ENCODE results near the gene PRKACA. TPM values are rescaled to one million over a fixed set of nuclear protein-coding genes. Genes with fewer than 3 reads are reported as not detected.
A peak's percentile ranks its signal among the peaks of the same experiment; 100 is the strongest.

Gene PRKACA
- 10 to 100 TPM; 25.3 to 42.9 (median 35.5) TPM for total RNA-seq
- 10 to 100 TPM; 27.5 to 28.2 TPM for polyA plus RNA-seq

- Histone ChIP-seq H3K9me3 (no peaks in the 10 kb centered on the region), H3K4me1 (peaks cover 21 to 42% (median 23%) of the 10 kb centered on the region in 3 donors), H3K27ac (peak within 1 kb of the TSS; percentile 89 to 97 (median 95)), H3K27me3 (no peaks in the 10 kb centered on the region), H3K4me3 (peak within 1 kb of the TSS; percentile 79 to 92 (median 86)), H3K36me3 (no peaks in the 10 kb centered on the region)
- DNase-seq = peak; percentile 98 to 100 (median 99)
- intact Hi-C loops (cut with DNase I) = no loop called here
- no peak for TF ChIP-seq CTCF (IDR thresholded peaks at IDR 0.05)
- ATAC-seq = peak; percentile 91 to 94 (median 91)
- WGBS, 2 donors = 1% methylated on average over 36 to 67 of the region's 67 CpGs
- FAIRE-seq = no peak
Observed at GRCh38 chr19:14117668-14118164, at the start of gene PRKACA. PRKACA (minus strand) TSS chr19:14117762; CDS start chr19:14117547, 215 bp downstream.

GRCh38 chr19:14166999-14167575, 49.5 kb upstream of the PRKACA start:
- no peak overlapping the region for H3K27ac ChIP-seq
- 85 to 86% methylated on average over 8 to 12 of the region's 12 CpGs for WGBS, 2 donors
- intact Hi-C loops (cut with DNase I) = no loop called here
- H3K4me1 ChIP-seq = no peaks in the 10 kb centered on the region
- H3K4me3 ChIP-seq = no peak overlapping the region
- TF ChIP-seq CTCF (IDR thresholded peaks at IDR 0.05) = no peak
- H3K36me3 ChIP-seq = peaks cover 0 to 4% (median 0%) of the 10 kb centered on the region in 3 donors
- H3K9me3 ChIP-seq = no peaks in the 10 kb centered on the region
- no peaks in the 10 kb centered on the region for H3K27me3 ChIP-seq
- ATAC-seq = no peak
- DNase-seq = no peak
- FAIRE-seq = no peak

GRCh38 chr19:14165990-14166830, 48.6 kb upstream of the PRKACA start:
- H3K9me3 ChIP-seq = no peaks in the 10 kb centered on the region
- intact Hi-C loops (cut with DNase I) = no loop called here
- H3K27me3 ChIP-seq = no peaks in the 10 kb centered on the region
- H3K4me1 ChIP-seq = no peaks in the 10 kb centered on the region
- no peak for TF ChIP-seq CTCF (IDR thresholded peaks at IDR 0.05)
- DNase-seq (no peak), ATAC-seq (no peak), FAIRE-seq (no peak)
- no peak overlapping the region for H3K4me3 ChIP-seq
- H3K27ac ChIP-seq = no peak overlapping the region
- WGBS, 2 donors = 84 to 85% methylated on average over 18 to 20 of the region's 20 CpGs
- peaks cover 0 to 4% (median 0%) of the 10 kb centered on the region in 3 donors for H3K36me3 ChIP-seq

- DNase-seq (peak in 1 of 6 donors; percentile 73), ATAC-seq (no peak), FAIRE-seq (no peak)
- Histone ChIP-seq H3K4me3 (no peak overlapping the region), H3K27ac (no peak overlapping the region), H3K36me3 (peaks cover 0 to under 1% (median 0%) of the 10 kb centered on the region in 3 donors), H3K4me1 (no peaks in the 10 kb centered on the region), H3K9me3 (no peaks in the 10 kb centered on the region), H3K27me3 (no peaks in the 10 kb centered on the region)
- intact Hi-C loops (cut with DNase I) = no loop called here
- no peak for TF ChIP-seq CTCF (IDR thresholded peaks at IDR 0.05)
- 83 to 89% methylated on average over 16 of the region's 16 CpGs for WGBS, 2 donors
Observed at GRCh38 chr19:14164724-14165493, 47.3 kb upstream of the PRKACA start.

All from pancreas (tissue), 10 donors.